Lung microvascular endothelial cell (primary cell): ENCODE data around the gene AOX1. TPM values are rescaled to one million over a fixed set of nuclear protein-coding genes. Genes with fewer than 3 reads are reported as not detected.
"Not testable (repeated sequence)": the region's sequence is repeated elsewhere in the genome, so short reads cannot be mapped to it uniquely, and the experiment has no call there.

Experiments used
- DNase-seq, 2 donors: peaks; one replicate each; pipeline versions ENCODE4 v3.0.0 to v3.0.0-alpha.2; 2010; ENCODE audit warnings: low read depth in 2 of 2
- total RNA-seq: library from RNA; depleted of rRNA; stranded (reverse); fragments of >200 nt; gene quantifications from 2 replicates; pipeline ENCODE4 v1.2.1, GENCODE V29; 2014

Gene AOX1
- total RNA-seq, 1 donor from 2014 or later = 0.20 TPM

GRCh38 chr2:200700856-200701255 is 115.0 kb downstream of the AOX1 start:
- DNase-seq = no peak

- DNase-seq = no peak
Measured at GRCh38 chr2:200702044-200702443, 116.2 kb downstream of the AOX1 start.

DNA sequence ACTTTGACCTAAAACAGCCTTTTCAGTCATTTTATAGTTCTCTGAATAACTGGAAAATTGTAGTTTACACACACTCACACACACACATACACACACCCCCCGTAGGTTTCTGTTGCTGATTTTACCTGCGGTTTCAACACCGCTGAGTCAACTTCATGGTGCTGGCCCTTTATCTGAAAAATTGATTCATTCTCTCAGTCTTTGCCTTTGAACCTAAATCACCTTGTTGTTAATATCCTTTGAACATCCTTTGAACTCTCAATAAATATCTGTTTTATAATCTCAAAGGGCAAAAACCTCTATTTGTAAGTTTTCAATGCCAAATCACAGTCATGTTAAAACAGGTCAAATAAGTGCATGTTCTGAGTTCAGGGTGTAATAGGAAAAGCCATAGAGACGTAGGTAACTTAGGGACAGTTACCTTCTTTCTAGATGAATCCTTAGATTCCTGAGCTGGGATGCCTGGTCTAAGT is 116.9 kb downstream of the AOX1 start:
- no peak for DNase-seq

- DNase-seq = peak; percentile 75 to 82
Measured at GRCh38 chr2:200703127-200703925, 117.5 kb downstream of the AOX1 start.

DNA sequence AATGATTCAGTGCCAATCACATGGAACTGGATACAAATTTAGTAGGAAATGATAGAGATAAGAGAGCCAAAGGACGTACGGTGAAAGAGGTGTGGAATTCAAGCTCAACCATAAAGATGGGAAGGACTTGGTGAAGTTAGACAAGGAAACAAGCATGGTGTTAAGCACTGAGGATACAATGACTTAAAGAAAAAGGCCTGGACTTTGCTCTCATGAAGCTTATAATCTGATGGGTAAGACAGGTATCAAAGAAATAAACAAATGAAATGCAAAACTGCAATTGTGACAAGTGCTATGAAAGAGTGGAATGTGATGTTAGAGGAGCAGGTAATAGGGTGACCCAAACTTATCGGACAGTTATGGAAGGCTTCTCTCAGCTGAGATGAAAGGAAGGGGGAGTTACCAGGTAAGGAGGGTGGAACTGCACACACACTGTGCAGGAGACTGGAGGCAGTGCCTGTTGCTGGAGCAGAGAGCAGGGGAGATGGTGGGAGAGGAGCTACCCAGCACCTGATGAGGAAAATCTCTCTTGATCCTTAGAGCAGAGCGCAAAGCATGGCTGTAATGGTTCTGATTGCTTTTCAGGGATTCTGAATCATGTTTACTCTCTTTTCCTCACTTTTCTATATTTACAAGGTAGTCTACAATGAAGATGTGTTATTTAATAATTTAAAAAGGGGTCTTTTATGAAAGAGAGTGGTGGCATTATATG is 118.3 kb downstream of the AOX1 start:
- no peak for DNase-seq

GRCh38 chr2:200705305-200706041 is 119.7 kb downstream of the AOX1 start:
- peak; percentile 26 to 27 for DNase-seq

GRCh38 chr2:200708943-200709342 is 123.1 kb downstream of the AOX1 start:
- no peak for DNase-seq

DNA sequence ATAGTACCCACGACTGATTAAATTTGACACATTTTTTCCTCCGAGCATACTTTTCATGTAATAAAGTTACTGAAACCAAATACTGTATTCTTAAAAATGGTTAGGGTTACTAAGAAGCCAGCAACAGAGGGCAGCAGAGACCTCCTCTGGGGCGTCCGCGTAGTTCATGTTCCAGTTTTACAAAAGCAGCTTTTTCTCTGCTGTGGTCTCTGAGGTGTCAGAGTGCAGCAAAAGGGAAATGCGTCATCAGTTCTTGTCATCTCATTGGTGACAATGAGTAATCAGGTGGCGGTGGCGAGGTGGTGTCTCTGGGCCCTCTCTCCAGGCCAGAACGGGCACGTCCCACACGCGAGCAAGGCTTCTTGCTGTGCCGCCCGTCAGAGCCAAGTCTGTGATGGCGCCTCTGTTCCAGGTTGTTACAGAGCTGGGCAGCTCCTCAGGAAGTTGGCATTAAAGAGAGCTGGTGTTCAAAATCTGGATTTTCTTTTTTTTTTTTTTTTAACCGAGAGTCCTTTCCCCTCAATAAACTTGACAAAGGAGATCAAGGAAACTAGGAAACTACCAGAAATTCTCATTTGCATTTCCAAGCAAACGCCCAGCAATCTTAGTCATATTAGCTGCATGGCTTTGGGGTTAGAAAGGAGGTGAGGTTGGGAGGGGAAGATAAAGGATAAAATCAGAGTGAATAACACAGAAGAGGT is 127.3 kb downstream of the AOX1 start:
- DNase-seq = peak; percentile 94 to 97

DNA sequence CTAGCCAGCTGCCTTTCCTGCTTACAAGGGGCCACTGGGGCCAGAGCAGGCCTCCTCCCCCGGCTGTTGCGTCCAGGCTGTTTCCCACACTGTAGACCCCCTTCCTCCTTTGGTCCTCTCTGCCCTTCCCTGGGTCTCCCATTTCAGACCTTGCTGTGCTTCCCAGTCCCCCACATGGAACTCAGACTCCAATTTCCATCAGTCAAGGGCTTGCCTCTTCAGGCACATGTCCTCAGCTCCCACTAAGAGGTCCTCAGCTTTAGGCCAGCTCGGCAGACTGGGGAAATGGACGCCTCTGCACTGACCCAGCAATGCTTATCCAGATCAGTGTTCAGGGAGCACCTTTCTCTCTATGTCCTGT is 127.9 kb downstream of the AOX1 start:
- peak in 1 of 2 donors; percentile 1 for DNase-seq

GRCh38 chr2:200715014-200715413 is 129.2 kb downstream of the AOX1 start:
- DNase-seq = not testable (repeated sequence)

- DNase-seq = no peak
Measured at GRCh38 chr2:200716386-200716785, 130.6 kb downstream of the AOX1 start.

Other genes starting within 250 kb of the AOX1 start
- 7.2 and 7.9 TPM in 2 replicates for gene KCTD18, start 75.9 kb upstream of the AOX1 start, total RNA-seq
- gene SGO2, start 59.8 kb upstream of the AOX1 start, total RNA-seq = 2.0 and 3.3 TPM in 2 replicates
- 392 and 474 TPM in 2 replicates for gene BZW1, start 225.9 kb downstream of the AOX1 start, total RNA-seq